Activated T-helper 17 cell treated with anti-CD3 and anti-CD28 coated beads, Interleukin-2, amount 50 U/mL, for 72 hours (primary cell): ENCODE measurements around the gene RNF208. TPM values are rescaled to one million over a fixed set of nuclear protein-coding genes. Genes with fewer than 3 reads are reported as not detected.

ENCODE experiments used
- ATAC-seq: fragments of 150-1000 bp; cut with Tn5 transposase; replicated peaks from 2 replicates; pipeline ENCODE4 v1.10.0; 2021; ENCODE audit warnings: mild to moderate bottlenecking, moderate library complexity
- H3K27ac Mint-ChIP-seq: one replicate; pipeline ENCODE4 v1.8.0; 2022; ENCODE audit warnings: mixed read lengths
- H3K27me3 Mint-ChIP-seq: one replicate; pipeline ENCODE4 v1.8.0; 2022; ENCODE audit warnings: mixed read lengths
- H3K36me3 Mint-ChIP-seq: one replicate; pipeline ENCODE4 v1.8.0; 2022; ENCODE audit warnings: low read depth, mild to moderate bottlenecking, mixed read lengths
- H3K4me1 Mint-ChIP-seq: one replicate; pipeline ENCODE4 v1.8.0; 2022; ENCODE audit warnings: mixed read lengths
- H3K4me3 Mint-ChIP-seq: one replicate; pipeline ENCODE4 v1.8.0; 2022; ENCODE audit warnings: mild to moderate bottlenecking, mixed read lengths
- H3K9me3 Mint-ChIP-seq: one replicate; pipeline ENCODE4 v1.8.0; 2022; ENCODE audit warnings: mixed read lengths
- total RNA-seq, 2 donors: library from RNA; stranded (reverse); gene quantifications; one replicate each; pipeline ENCODE4 v1.2.3, GENCODE V29; 2022

RNF208 gene
- total RNA-seq, 2 donors from 2014 or later: 3.5 to 7.4 TPM

GRCh38 chr9:137204731-137205125 is 17.3 kb downstream of the RNF208 start:
- no peaks in the 10 kb centered on the region for H3K27me3 Mint-ChIP-seq
- no peaks in the 10 kb centered on the region for H3K9me3 Mint-ChIP-seq
- no peak for ATAC-seq
- peaks cover 31% of the 10 kb centered on the region for H3K36me3 Mint-ChIP-seq
- H3K27ac Mint-ChIP-seq: peak overlapping the region; percentile 88
- peaks cover 15% of the 10 kb centered on the region for H3K4me1 Mint-ChIP-seq
- H3K4me3 Mint-ChIP-seq: peak overlapping the region; percentile 90

- ATAC-seq: no peak
- peaks cover 16% of the 10 kb centered on the region for H3K36me3 Mint-ChIP-seq
- peaks cover 15% of the 10 kb centered on the region for H3K4me1 Mint-ChIP-seq
- no peaks in the 10 kb centered on the region for H3K9me3 Mint-ChIP-seq
- H3K27me3 Mint-ChIP-seq: no peaks in the 10 kb centered on the region
- no peak overlapping the region for H3K27ac Mint-ChIP-seq
- H3K4me3 Mint-ChIP-seq: peak overlapping the region; percentile 85
Observed at GRCh38 chr9:137202966-137203365, 19.1 kb downstream of the RNF208 start.

GRCh38 chr9:137201205-137201868 is 20.7 kb downstream of the RNF208 start:
- Mint-ChIP-seq H3K36me3 (peaks cover under 1% of the 10 kb centered on the region), H3K9me3 (no peaks in the 10 kb centered on the region), H3K27me3 (no peaks in the 10 kb centered on the region), H3K27ac (peak overlapping the region; percentile 66), H3K4me1 (peaks cover 1% of the 10 kb centered on the region), H3K4me3 (peak overlapping the region; percentile 85)
- no peak for ATAC-seq

- H3K4me3 Mint-ChIP-seq: peak within 1 kb of the TSS; percentile 85
- ATAC-seq: peak; percentile 98
- no peaks in the 10 kb centered on the region for H3K36me3 Mint-ChIP-seq
- H3K9me3 Mint-ChIP-seq: no peaks in the 10 kb centered on the region
- H3K27me3 Mint-ChIP-seq: no peaks in the 10 kb centered on the region
- H3K27ac Mint-ChIP-seq: peak within 1 kb of the TSS; percentile 66
- no peaks in the 10 kb centered on the region for H3K4me1 Mint-ChIP-seq
Observed at GRCh38 chr9:137200311-137201204, 21.5 kb downstream of the RNF208 start, which contains the start of gene TPRN. TPRN (minus strand) TSS chr9:137200741; CDS start chr9:137200711, 30 bp downstream.

- Mint-ChIP-seq H3K4me1 (no peaks in the 10 kb centered on the region), H3K9me3 (no peaks in the 10 kb centered on the region), H3K36me3 (no peaks in the 10 kb centered on the region), H3K4me3 (peak overlapping the region; percentile 69), H3K27ac (no peak overlapping the region), H3K27me3 (no peaks in the 10 kb centered on the region)
- ATAC-seq: no peak
Observed at GRCh38 chr9:137199411-137200121, 22.5 kb downstream of the RNF208 start.

GRCh38 chr9:137198902-137199283 is 23.1 kb downstream of the RNF208 start:
- no peaks in the 10 kb centered on the region for H3K4me1 Mint-ChIP-seq

GRCh38 chr9:137198051-137198901 is 23.8 kb downstream of the RNF208 start:
- H3K4me1 Mint-ChIP-seq: no peaks in the 10 kb centered on the region
- H3K4me3 Mint-ChIP-seq: no peak overlapping the region
- H3K9me3 Mint-ChIP-seq: no peaks in the 10 kb centered on the region
- H3K36me3 Mint-ChIP-seq: no peaks in the 10 kb centered on the region
- no peak for ATAC-seq
- H3K27ac Mint-ChIP-seq: no peak overlapping the region
- no peaks in the 10 kb centered on the region for H3K27me3 Mint-ChIP-seq

More at GRCh38 chr9:137198902-137199283, 23.1 kb downstream of the RNF208 start:
- H3K27ac Mint-ChIP-seq: no peak overlapping the region
- ATAC-seq: no peak
- H3K27me3 Mint-ChIP-seq: no peaks in the 10 kb centered on the region
- no peaks in the 10 kb centered on the region for H3K36me3 Mint-ChIP-seq
- H3K4me3 Mint-ChIP-seq: peak overlapping the region; percentile 69
- H3K9me3 Mint-ChIP-seq: no peaks in the 10 kb centered on the region

GRCh38 chr9:137195525-137196220 is 26.4 kb downstream of the RNF208 start:
- ATAC-seq: no peak
- no peaks in the 10 kb centered on the region for H3K9me3 Mint-ChIP-seq
- peaks cover 6% of the 10 kb centered on the region for H3K36me3 Mint-ChIP-seq
- no peaks in the 10 kb centered on the region for H3K4me1 Mint-ChIP-seq
- H3K4me3 Mint-ChIP-seq: no peak overlapping the region
- no peaks in the 10 kb centered on the region for H3K27me3 Mint-ChIP-seq
- no peak overlapping the region for H3K27ac Mint-ChIP-seq

- Mint-ChIP-seq H3K9me3 (no peaks in the 10 kb centered on the region), H3K36me3 (peaks cover 8% of the 10 kb centered on the region), H3K4me1 (no peaks in the 10 kb centered on the region), H3K4me3 (no peak overlapping the region), H3K27ac (no peak overlapping the region), H3K27me3 (no peaks in the 10 kb centered on the region)
- no peak for ATAC-seq
Observed at GRCh38 chr9:137194909-137195308, 27.1 kb downstream of the RNF208 start.

GRCh38 chr9:137194388-137194787 is 27.7 kb downstream of the RNF208 start:
- Mint-ChIP-seq H3K4me3 (no peak overlapping the region), H3K4me1 (no peaks in the 10 kb centered on the region), H3K27me3 (no peaks in the 10 kb centered on the region), H3K27ac (no peak overlapping the region), H3K36me3 (peaks cover 8% of the 10 kb centered on the region), H3K9me3 (no peaks in the 10 kb centered on the region)
- no peak for ATAC-seq

GRCh38 chr9:137193771-137194170 is 28.3 kb downstream of the RNF208 start:
- H3K9me3 Mint-ChIP-seq: no peaks in the 10 kb centered on the region
- H3K36me3 Mint-ChIP-seq: peaks cover 8% of the 10 kb centered on the region
- no peak overlapping the region for H3K4me3 Mint-ChIP-seq
- no peaks in the 10 kb centered on the region for H3K27me3 Mint-ChIP-seq
- ATAC-seq: no peak
- no peak overlapping the region for H3K27ac Mint-ChIP-seq
- no peaks in the 10 kb centered on the region for H3K4me1 Mint-ChIP-seq

GRCh38 chr9:137192859-137193258 is 29.2 kb downstream of the RNF208 start:
- ATAC-seq: no peak
- Mint-ChIP-seq H3K27me3 (no peaks in the 10 kb centered on the region), H3K36me3 (peaks cover 8% of the 10 kb centered on the region), H3K27ac (no peak overlapping the region), H3K9me3 (no peaks in the 10 kb centered on the region), H3K4me1 (no peaks in the 10 kb centered on the region), H3K4me3 (no peak overlapping the region)

GRCh38 chr9:137192448-137192780 is 29.6 kb downstream of the RNF208 start:
- no peak overlapping the region for H3K27ac Mint-ChIP-seq
- no peak for ATAC-seq
- H3K4me1 Mint-ChIP-seq: peaks cover 3% of the 10 kb centered on the region
- peaks cover 8% of the 10 kb centered on the region for H3K36me3 Mint-ChIP-seq
- no peak overlapping the region for H3K4me3 Mint-ChIP-seq
- no peaks in the 10 kb centered on the region for H3K9me3 Mint-ChIP-seq
- no peaks in the 10 kb centered on the region for H3K27me3 Mint-ChIP-seq
